Stimulated activated CD8-positive, alpha-beta memory T cell treated with anti-CD3 and anti-CD28 coated beads, Interleukin-4, amount 100 ng/mL, for 24 hours (primary cell): ENCODE data around the gene ELAVL1.

Experiments
- DNase-seq: peaks from one replicate; pipeline ENCODE4 v3.0.0-alpha.2; 2020; ENCODE audit warnings: low read depth

ELAVL1 gene

DNA sequence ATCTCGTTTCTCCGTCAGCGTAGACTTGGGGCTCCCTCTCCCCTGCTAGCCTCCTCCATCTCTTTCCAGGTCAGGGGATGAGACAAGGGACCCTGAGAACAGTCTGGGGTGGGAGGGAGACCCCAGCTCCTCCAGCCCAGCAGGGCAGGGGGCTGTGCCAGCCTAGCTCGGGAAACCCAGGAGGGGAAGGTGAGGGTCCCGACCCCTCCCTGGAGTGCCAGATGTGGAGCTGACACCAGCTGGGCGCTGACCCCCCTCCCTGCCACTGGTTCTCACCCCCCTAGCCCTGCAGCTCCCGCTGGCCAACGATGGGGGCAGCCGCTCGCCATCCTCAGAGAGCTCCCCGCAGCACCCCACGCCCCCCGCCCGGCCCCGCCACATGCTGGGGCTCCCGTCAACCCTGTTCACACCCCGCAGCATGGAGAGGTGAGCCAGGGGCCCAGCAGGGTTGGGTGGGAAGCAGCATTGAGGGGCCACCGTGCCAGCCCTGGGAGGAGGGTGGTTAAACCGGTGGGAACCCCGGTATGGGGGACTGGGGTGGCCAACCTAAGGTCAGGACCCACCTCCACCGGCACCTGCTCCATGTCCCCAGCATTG, 95.9 kb downstream of the ELAVL1 start:
- DNase-seq, result no peak

DNA sequence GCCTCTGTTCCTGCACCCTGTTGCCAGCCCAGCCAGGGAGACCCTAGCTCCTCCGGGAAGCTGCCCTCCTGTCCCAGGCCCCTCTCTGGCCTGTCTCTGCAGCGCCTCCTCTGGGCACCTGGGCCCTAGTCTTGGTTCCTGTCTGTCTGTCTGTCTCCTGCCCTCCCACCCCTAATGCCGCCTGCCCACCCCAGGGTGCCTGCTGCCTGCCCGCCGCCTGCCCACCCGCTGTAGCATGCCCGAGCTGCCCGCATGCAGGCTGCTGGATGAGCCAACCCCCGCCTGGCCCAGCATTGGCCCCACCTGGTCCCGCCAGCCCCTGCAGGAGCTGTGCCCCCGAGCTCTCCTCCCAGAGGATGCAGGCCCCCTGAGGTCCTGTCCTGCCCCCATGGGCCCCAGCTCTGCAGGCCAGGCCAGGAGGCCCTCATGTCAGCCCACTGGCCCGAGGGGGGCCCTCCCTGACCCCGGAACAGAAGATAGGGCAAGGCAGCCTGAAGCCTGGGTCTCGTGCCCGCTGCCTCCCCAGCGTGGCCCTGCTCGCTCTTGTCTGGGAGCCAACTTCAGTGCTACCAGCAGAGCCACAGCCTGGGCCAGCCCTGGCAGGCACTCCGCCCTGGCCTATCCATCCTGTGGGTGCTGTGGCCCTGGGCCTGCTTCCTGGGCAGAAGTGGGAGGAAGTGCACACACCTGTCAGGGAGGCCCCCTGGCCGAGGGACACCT, 96.5 kb downstream of the ELAVL1 start:
- DNase-seq, result no peak
